B cell (primary cell): ENCODE data around the gene ZSCAN10. TPM values are rescaled to one million over a fixed set of nuclear protein-coding genes. Genes with fewer than 3 reads are reported as not detected.

Experiments
- ATAC-seq: fragments of 200-7000 bp; cut with Tn5 transposase; one replicate; pipeline ENCODE4 v1.10.0; 2021; ENCODE audit warnings: low read depth, mild to moderate bottlenecking, moderate number of reproducible peaks, moderate library complexity
- CTCF ChIA-PET: fragments of 350-600 bp; sonication (Branson Sonifier 250); formaldehyde crosslinking; loops from one replicate; lab custom pipeline; 2021; ENCODE audit warnings: antibody characterized with exemption, inconsistent platforms; lab: Charles Lee
- POLR2A ChIA-PET: fragments of 350-600 bp; sonication (Branson Sonifier 250); formaldehyde crosslinking; loops from one replicate; lab custom pipeline; 2021; ENCODE audit warnings: antibody characterized with exemption; lab: Charles Lee
- DNase-seq: peaks from one replicate; pipeline ENCODE4 v3.0.0; 2013
- H2AFZ ChIP-seq: 2 replicates; pipeline ENCODE4 v1.6.1; 2012; ENCODE audit warnings: mild to moderate bottlenecking, low read depth, low read length; ENCODE audit not compliant: insufficient read depth, poor library complexity, severe bottlenecking
- H3K27ac ChIP-seq, 2 donors: 1 replicate in 1 of 2; 2 replicates in 1 of 2; pipeline ENCODE4 v1.5.1; 2012 to 2013; ENCODE audit warnings: low read length in 2 of 2, mild to moderate bottlenecking in 2 of 2, moderate library complexity in 1 of 2
- H3K27me3 ChIP-seq, 4 experiments: fragments of 200-600 bp in 1 of 4; sonication (generic) in 1 of 4; replicated peaks in 1 of 4; 1 replicate in 2 of 4; 2 replicates in 2 of 4; pipeline versions ENCODE4 v1.6.1 to v1.7.0; 2013 to 2016; ENCODE audit warnings: low read length in 3 of 4, mild to moderate bottlenecking in 2 of 4, mixed read lengths in 1 of 4, moderate library complexity in 1 of 4; ENCODE audit not compliant: insufficient read depth in 4 of 4, control insufficient read depth in 3 of 4; ENCODE audit errors: control extremely low read depth in 1 of 4
- H3K36me3 ChIP-seq, 2 experiments: replicated peaks in 1 of 2; 1 replicate in 1 of 2; 2 replicates in 1 of 2; pipeline versions ENCODE4 v1.6.1 to v1.7.1; 2013; ENCODE audit warnings: low read length in 1 of 2; ENCODE audit not compliant: insufficient read depth in 2 of 2, control insufficient read depth in 1 of 2; ENCODE audit errors: control extremely low read depth in 1 of 2, extremely low read depth in 1 of 2
- H3K4me1 ChIP-seq, 2 donors: fragments of 200-600 bp in 1 of 2; sonication (generic) in 1 of 2; 1 replicate in 1 of 2; 2 replicates in 1 of 2; pipeline versions ENCODE4 v1.5.1 to v1.6.1; 2013 to 2017; ENCODE audit warnings: low read length in 2 of 2; ENCODE audit not compliant: control insufficient read depth in 2 of 2, insufficient read depth in 2 of 2
- H3K4me2 ChIP-seq: replicated peaks from 2 replicates; pipeline ENCODE3; 2012; ENCODE audit warnings: mild to moderate bottlenecking, low read depth, low read length; ENCODE audit not compliant: poor library complexity, severe bottlenecking
- H3K4me3 ChIP-seq, 5 experiments: fragments of 200-600 bp in 1 of 5; sonication (generic) in 1 of 5; 1 replicate in 3 of 5; 2 replicates in 2 of 5; pipeline versions ENCODE4 v1.5.1 to v1.7.0; 2011 to 2016; ENCODE audit warnings: low read length in 4 of 5, mild to moderate bottlenecking in 4 of 5, low read depth in 2 of 5, control low read depth in 1 of 5, moderate library complexity in 1 of 5; ENCODE audit not compliant: insufficient read depth in 1 of 5; ENCODE audit errors: control extremely low read depth in 1 of 5, extremely low read depth in 1 of 5
- H3K79me2 ChIP-seq: fragments of 200-600 bp; sonication (generic); one replicate; pipeline ENCODE4 v1.6.0; 2016; ENCODE audit warnings: low read length; ENCODE audit not compliant: control insufficient read depth, insufficient read depth
- H3K9ac ChIP-seq: fragments of 200-600 bp; sonication (generic); 2 replicates; pipeline ENCODE4 v1.6.1; 2017; ENCODE audit warnings: mild to moderate bottlenecking, low read length, moderate library complexity
- H3K9me3 ChIP-seq, 3 donors: one replicate each; pipeline versions ENCODE4 v1.6.1 to v1.7.1; 2013; ENCODE audit warnings: low read length in 2 of 3; ENCODE audit not compliant: control insufficient read depth in 2 of 3, insufficient read depth in 1 of 3; ENCODE audit errors: control extremely low read depth in 1 of 3
- H4K20me1 ChIP-seq: 2 replicates; pipeline ENCODE4 v1.6.0; 2012; ENCODE audit warnings: mild to moderate bottlenecking, low read length; ENCODE audit not compliant: insufficient read depth, control insufficient read depth, poor library complexity, severe bottlenecking
- H3K27ac Mint-ChIP-seq: one replicate; pipeline ENCODE4 v1.8.0; 2021; ENCODE audit warnings: mixed read lengths
- H3K27me3 Mint-ChIP-seq: one replicate; pipeline ENCODE4 v1.8.0; 2021; ENCODE audit warnings: mixed read lengths
- H3K4me1 Mint-ChIP-seq: one replicate; pipeline ENCODE4 v1.8.0; 2021; ENCODE audit warnings: mixed read lengths
- H3K4me3 Mint-ChIP-seq: one replicate; pipeline ENCODE4 v1.8.0; 2021; ENCODE audit warnings: mixed read lengths
- H3K9me3 Mint-ChIP-seq: one replicate; pipeline ENCODE4 v1.8.0; 2022; ENCODE audit warnings: mixed read lengths; ENCODE audit not compliant: insufficient read depth
- EZH2 ChIP-seq: IDR thresholded peaks from 2 replicates; pipeline ENCODE4 v1.6.1; 2012; ENCODE audit warnings: borderline replicate concordance, low read depth, mild to moderate bottlenecking, moderate library complexity, low read length; ENCODE audit not compliant: insufficient read depth, poor library complexity, severe bottlenecking
- WGBS: methylation state at CpG from one replicate; pipeline ENCODE4 v1.1.5; 2013; ENCODE audit warnings: missing lambda C conversion rate; ENCODE audit not compliant: insufficient coverage; 5-methylcytosine and 5-hydroxymethylcytosine counted together
- intact Hi-C: fragments of 100-400 bp; cut with micrococcal nuclease; formaldehyde crosslinking; loops from one replicate; pipeline ENCODE4 v1.10.0; 2022
- polyA plus RNA-seq: library from polyadenylated mRNA; depleted of rRNA; stranded (reverse); fragments of >200 nt; gene quantifications from 2 replicates; pipeline ENCODE4 v1.2.3, GENCODE V29; 2012
- total RNA-seq, 2 donors: library from RNA; stranded (reverse); fragments of 120-200 nt in 1 of 2; gene quantifications; 1 replicate in 1 of 2; 2 replicates in 1 of 2; pipeline versions ENCODE4 v1.2.3 to v1.2.4, GENCODE V29; 2013 to 2022
- TF ChIP-seq, protein P1 (sequence below): fragments of 200-600 bp; IDR thresholded peaks from one replicate; pipeline ENCODE4 v1.8.0; 2022; ENCODE audit warnings: antibody characterized with exemption, mild to moderate bottlenecking

The ZSCAN10 gene
- total and polyA plus RNA-seq, 2 donors (not counting 1 experiment from before 2014, with no cell fraction given) = not detected

DNA sequence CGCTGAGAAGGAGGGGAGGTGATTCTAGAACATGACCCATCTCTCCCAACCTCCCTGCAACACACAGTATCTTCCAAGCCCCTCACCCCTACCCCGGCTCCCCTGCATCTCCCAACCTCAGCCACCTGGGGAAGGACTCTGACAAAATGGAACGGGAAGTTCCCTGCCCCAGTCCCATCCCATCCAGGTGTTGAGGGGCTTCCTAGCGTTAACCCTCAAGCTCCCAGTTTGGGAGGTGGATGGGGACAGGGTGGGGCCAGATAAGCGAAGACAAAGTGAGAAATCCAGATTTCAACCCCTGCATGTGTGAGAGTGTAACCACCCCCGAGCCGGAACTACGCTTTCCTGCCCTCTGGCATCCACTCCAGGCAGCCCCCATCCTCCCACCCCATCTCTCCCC is 1.8 kb downstream of the ZSCAN10 start:
- Histone ChIP-seq H3K4me1 (peaks cover 24 to 38% of the 10 kb centered on the region in 2 donors), H4K20me1 (no peaks in the 10 kb centered on the region), H3K79me2 (no peaks in the 10 kb centered on the region), H3K4me3 (no peak overlapping the region), H2AFZ (no peak overlapping the region), H3K4me2 (no peak overlapping the region), H3K27ac (no peak overlapping the region), H3K9me3 (peaks cover 0 to 4% (median 0%) of the 10 kb centered on the region in 3 donors), H3K27me3 (no peaks in the 10 kb centered on the region), H3K9ac (no peak overlapping the region), H3K36me3 (no peaks in the 10 kb centered on the region)
- Mint-ChIP-seq H3K27ac (peak overlapping the region; percentile 50), H3K4me3 (no peak overlapping the region), H3K9me3 (no peaks in the 10 kb centered on the region), H3K27me3 (no peaks in the 10 kb centered on the region), H3K4me1 (peaks cover 36% of the 10 kb centered on the region)
- ChIA-PET CTCF (interaction anchor here (1.3 to 12.2 kb wide), 4 partner anchors 21 to 37 kb away, joined by 5 to 238 read pairs (median 22); partner anchors contain the start of gene ZNF213), POLR2A (interaction anchor here (0.6 to 0.7 kb wide), 2 partner anchors 30 to 67 kb away, joined by 3 to 9 read pairs; no protein-coding TSS in a partner anchor)
- WGBS = 80% methylated on average over 3 of the region's 8 CpGs
- intact Hi-C loops = loop anchor here (2.0 kb wide), 1 partner anchor 20 kb away; no protein-coding TSS in a partner anchor
- ATAC-seq = no peak
- TF ChIP-seq EZH2 = no peak
- TF ChIP-seq, protein P1, sequence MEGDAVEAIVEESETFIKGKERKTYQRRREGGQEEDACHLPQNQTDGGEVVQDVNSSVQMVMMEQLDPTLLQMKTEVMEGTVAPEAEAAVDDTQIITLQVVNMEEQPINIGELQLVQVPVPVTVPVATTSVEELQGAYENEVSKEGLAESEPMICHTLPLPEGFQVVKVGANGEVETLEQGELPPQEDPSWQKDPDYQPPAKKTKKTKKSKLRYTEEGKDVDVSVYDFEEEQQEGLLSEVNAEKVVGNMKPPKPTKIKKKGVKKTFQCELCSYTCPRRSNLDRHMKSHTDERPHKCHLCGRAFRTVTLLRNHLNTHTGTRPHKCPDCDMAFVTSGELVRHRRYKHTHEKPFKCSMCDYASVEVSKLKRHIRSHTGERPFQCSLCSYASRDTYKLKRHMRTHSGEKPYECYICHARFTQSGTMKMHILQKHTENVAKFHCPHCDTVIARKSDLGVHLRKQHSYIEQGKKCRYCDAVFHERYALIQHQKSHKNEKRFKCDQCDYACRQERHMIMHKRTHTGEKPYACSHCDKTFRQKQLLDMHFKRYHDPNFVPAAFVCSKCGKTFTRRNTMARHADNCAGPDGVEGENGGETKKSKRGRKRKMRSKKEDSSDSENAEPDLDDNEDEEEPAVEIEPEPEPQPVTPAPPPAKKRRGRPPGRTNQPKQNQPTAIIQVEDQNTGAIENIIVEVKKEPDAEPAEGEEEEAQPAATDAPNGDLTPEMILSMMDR = no peak
- no peak for DNase-seq

DNA sequence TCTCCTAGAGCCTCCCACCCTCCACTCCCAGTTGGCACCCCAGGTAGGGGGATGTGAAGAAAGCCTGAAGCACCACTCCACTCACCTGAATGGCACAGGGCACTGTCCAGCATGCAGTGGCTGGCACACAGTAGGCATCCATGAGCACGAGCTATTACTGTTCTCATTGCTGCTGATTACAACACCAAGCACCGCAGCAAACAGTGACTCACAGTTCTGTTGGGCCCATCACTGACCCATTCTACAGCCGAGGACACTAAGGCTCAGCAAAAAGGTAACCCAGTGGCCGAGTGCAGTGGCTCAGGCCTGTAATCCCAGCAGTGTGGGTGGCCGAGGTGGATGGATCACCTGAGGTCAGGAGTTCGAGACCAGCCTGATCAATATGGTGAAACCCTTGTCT is 2.7 kb downstream of the ZSCAN10 start:
- intact Hi-C loops = loop anchor here (1.0 to 2.0 kb wide), 4 partner anchors 20 to 70 kb away; no protein-coding TSS in a partner anchor
- Histone ChIP-seq H3K36me3 (no peaks in the 10 kb centered on the region), H3K4me3 (no peak overlapping the region), H4K20me1 (no peaks in the 10 kb centered on the region), H3K9ac (no peak overlapping the region), H3K9me3 (peaks cover 0 to 4% (median 0%) of the 10 kb centered on the region in 3 donors), H2AFZ (no peak overlapping the region), H3K4me2 (peak overlapping the region; percentile 57), H3K79me2 (no peaks in the 10 kb centered on the region), H3K27ac (peak overlapping the region in 1 of 2 donors; percentile 12), H3K27me3 (no peaks in the 10 kb centered on the region), H3K4me1 (peaks cover 18 to 31% of the 10 kb centered on the region in 2 donors)
- DNase-seq = no peak
- H3K27ac Mint-ChIP-seq = no peak overlapping the region
- no peaks in the 10 kb centered on the region for H3K27me3 Mint-ChIP-seq
- H3K4me1 Mint-ChIP-seq = peaks cover 31% of the 10 kb centered on the region
- ATAC-seq = no peak
- POLR2A ChIA-PET = interaction anchor here (0.6 to 0.7 kb wide), 2 partner anchors 8 to 25 kb away, joined by 3 to 5 read pairs; no protein-coding TSS in a partner anchor
- WGBS = 92% methylated on average over 4 of the region's 6 CpGs
- no peak overlapping the region for H3K4me3 Mint-ChIP-seq
- CTCF ChIA-PET = interaction anchor here (0.7 to 12.2 kb wide), 15 partner anchors 16 to 1731 kb away, joined by 3 to 238 read pairs (median 4); partner anchors contain the start of gene ZNF213
- TF ChIP-seq, protein P1 = no peak
- no peak for TF ChIP-seq EZH2
- H3K9me3 Mint-ChIP-seq = no peaks in the 10 kb centered on the region
